HepG2 (cell line): ENCODE results near the gene TXNRD2. TPM values are rescaled to one million over a fixed set of nuclear protein-coding genes. Genes with fewer than 3 reads are reported as not detected.

ENCODE experiments used
- ATAC-seq: fragments of 200-7000 bp; cut with Tn5 transposase; 3 replicates; pipeline ENCODE4 v1.9.1; 2020; ENCODE audit warnings: mild to moderate bottlenecking, moderate library complexity
- BruUV-seq: library from RNA; stranded (reverse); fragments of 400-500 nt; replicated peaks from 2 replicates; lab custom pipeline; 2021; lab: Mats Ljungman, UMichigan
- CTCF ChIA-PET: fragments of 300-600 bp; formaldehyde crosslinking; extraction: SDS; loops from one replicate; lab custom pipeline; 2021; ENCODE audit warnings: low total read pairs, inconsistent platforms, low intra/inter-chr PET ratio; lab: Yijun Ruan, JAX
- POLR2A ChIA-PET: fragments of 350-600 bp; sonication (Branson Sonifier 250); formaldehyde crosslinking; loops from one replicate; lab custom pipeline; 2020; ENCODE audit warnings: antibody characterized with exemption, inconsistent platforms; lab: Yijun Ruan, JAX
- DNase-seq: peaks from one replicate; pipeline ENCODE4 v3.0.0-alpha.2; 2015; ENCODE audit warnings: low spot score
- FAIRE-seq: peaks from 3 replicates; lab custom pipeline; 2011; peaks lifted over from hg19 to GRCh38; lab: Jason Lieb, UNC
- H2AFZ ChIP-seq: one replicate; pipeline ENCODE4 v1.6.1; 2011; ENCODE audit warnings: low read length, inconsistent platforms
- H3K27ac ChIP-seq: fragments of 300-600 bp; 3 replicates; pipeline ENCODE4 v1.8.0; 2011; ENCODE audit warnings: mixed run types, mild to moderate bottlenecking, mixed read lengths, low read length, inconsistent platforms; ENCODE audit not compliant: insufficient read depth; ENCODE audit errors: extremely low read length
- H3K27me3 ChIP-seq, 2 experiments: fragments of 200-600 bp in 1 of 2; 2 replicates in 1 of 2; 3 replicates in 1 of 2; pipeline versions ENCODE4 v1.6.0 to v1.8.0; 2011; ENCODE audit warnings: low read length in 2 of 2, mild to moderate bottlenecking in 2 of 2, moderate library complexity in 2 of 2, inconsistent platforms in 1 of 2; ENCODE audit not compliant: insufficient read depth in 2 of 2, control insufficient read depth in 1 of 2
- H3K36me3 ChIP-seq, 2 experiments: fragments of 200-600 bp in 1 of 2; replicated peaks in 1 of 2; 2 replicates in 1 of 2; 3 replicates in 1 of 2; pipeline versions ENCODE4 v1.5.1 to v1.8.0; 2011; ENCODE audit warnings: low read length in 2 of 2, inconsistent platforms in 1 of 2; ENCODE audit not compliant: insufficient read depth in 2 of 2, control insufficient read depth in 1 of 2
- H3K4me1 ChIP-seq: 2 replicates; pipeline ENCODE4 v1.5.1; 2012; ENCODE audit warnings: low read length, inconsistent platforms; ENCODE audit not compliant: insufficient read depth
- H3K4me2 ChIP-seq: 2 replicates; pipeline ENCODE4 v1.6.0; 2011; ENCODE audit warnings: low read depth, low read length, inconsistent platforms
- H3K4me3 ChIP-seq, 3 experiments: fragments of 200-600 bp in 1 of 3; sonication (generic), shearing (Covaris generic) in 1 of 3; replicated peaks in 1 of 3; 2 replicates each; pipeline ENCODE4 v1.5.1; 2011 to 2016; ENCODE audit warnings: low read length in 3 of 3, inconsistent platforms in 2 of 3, low read depth in 2 of 3, mild to moderate bottlenecking in 2 of 3, control low read depth in 1 of 3, mixed read lengths in 1 of 3; ENCODE audit not compliant: insufficient read depth in 1 of 3
- H3K79me2 ChIP-seq: one replicate; pipeline ENCODE4 v1.6.1; 2011; ENCODE audit warnings: low read length, inconsistent platforms; ENCODE audit not compliant: insufficient read depth
- H3K9ac ChIP-seq: 2 replicates; pipeline ENCODE4 v1.6.0; 2011; ENCODE audit warnings: mild to moderate bottlenecking, low read depth, low read length, inconsistent platforms; ENCODE audit not compliant: insufficient read depth
- H3K9me3 ChIP-seq: 2 replicates; pipeline ENCODE4 v1.5.1; 2012; ENCODE audit warnings: mild to moderate bottlenecking, low read length
- H4K20me1 ChIP-seq: 2 replicates; pipeline ENCODE4 v1.6.0; 2011; ENCODE audit warnings: inconsistent platforms, mild to moderate bottlenecking, low read length, moderate library complexity; ENCODE audit not compliant: insufficient read depth
- ARHGAP35 ChIP-seq: sonication (generic); formaldehyde crosslinking; IDR thresholded peaks from 2 replicates; pipeline ENCODE4 v1.9.0; 2022; ENCODE audit warnings: mild to moderate bottlenecking, inconsistent platforms, moderate library complexity, missing genetic modification reagents, borderline replicate concordance
- CHD4 ChIP-seq: fragments of 200-600 bp; sonication (generic); IDR thresholded peaks from 2 replicates; pipeline ENCODE4 v1.7.0; 2017; ENCODE audit warnings: mild to moderate bottlenecking, low read length, borderline replicate concordance
- E2F2 ChIP-seq: sonication (generic); formaldehyde crosslinking; IDR thresholded peaks from 2 replicates; pipeline ENCODE4 v1.4.0; 2020; ENCODE audit warnings: missing genetic modification reagents, borderline replicate concordance
- JUNB ChIP-seq: sonication (generic); formaldehyde crosslinking; IDR thresholded peaks from 2 replicates; pipeline ENCODE4 v1.8.0; 2022; ENCODE audit warnings: missing genetic modification reagents, mild to moderate bottlenecking, borderline replicate concordance
- NCOA2 ChIP-seq: sonication (generic); formaldehyde crosslinking; IDR thresholded peaks from 2 replicates; pipeline ENCODE4 v1.8.0; 2022; ENCODE audit warnings: inconsistent platforms
- NONO ChIP-seq, 2 experiments: fragments of 450-650 bp in 1 of 2; sonication (generic) in 1 of 2; formaldehyde crosslinking in 1 of 2; IDR thresholded peaks in 1 of 2; conservative IDR thresholded peaks in 1 of 2; 2 replicates each; pipeline versions ENCODE4 v1.6.1 to v1.8.0; 2017 to 2022; ENCODE audit warnings: mild to moderate bottlenecking in 1 of 2, missing genetic modification reagents in 1 of 2, moderate library complexity in 1 of 2
- PHB2 ChIP-seq: fragments of 450-650 bp; IDR thresholded peaks from 2 replicates; pipeline ENCODE4 v1.6.1; 2018; ENCODE audit not compliant: partially characterized antibody
- SAP130 ChIP-seq: IDR thresholded peaks from 2 replicates; pipeline ENCODE4 v1.6.1; 2016; ENCODE audit warnings: low read depth
- SETDB1 ChIP-seq: sonication (generic); formaldehyde crosslinking; IDR thresholded peaks from 2 replicates; pipeline ENCODE4 v1.5.1; 2020; ENCODE audit warnings: missing genetic modification reagents, mild to moderate bottlenecking, borderline replicate concordance
- SIN3B ChIP-seq: fragments of 150-350 bp; IDR thresholded peaks from 2 replicates; pipeline ENCODE4 v1.6.1; 2014; ENCODE audit warnings: low read length
- SMC3 ChIP-seq: IDR thresholded peaks from 2 replicates; pipeline ENCODE4 v1.6.1; 2011; ENCODE audit warnings: low read length, improper control_type of control experiment
- STAT5B ChIP-seq: sonication (generic); formaldehyde crosslinking; IDR thresholded peaks from 2 replicates; pipeline ENCODE4 v1.4.0; 2020; ENCODE audit warnings: missing genetic modification reagents
- TSC22D2 ChIP-seq: sonication (generic); formaldehyde crosslinking; IDR thresholded peaks from 2 replicates; pipeline ENCODE4 v1.5.1; 2020; ENCODE audit warnings: missing genetic modification reagents, mild to moderate bottlenecking, borderline replicate concordance
- ZNF546 ChIP-seq: sonication (generic); formaldehyde crosslinking; conservative IDR thresholded peaks from 2 replicates; pipeline ENCODE4 v1.8.1; 2023; ENCODE audit warnings: mild to moderate bottlenecking, missing genetic modification reagents
- ZNF775 ChIP-seq: sonication (generic); formaldehyde crosslinking; IDR thresholded peaks from 2 replicates; pipeline ENCODE4 v1.4.0; 2020; ENCODE audit warnings: missing genetic modification reagents, mild to moderate bottlenecking, moderate library complexity, borderline replicate concordance
- ZNF839 ChIP-seq: sonication (generic); formaldehyde crosslinking; IDR thresholded peaks from 2 replicates; pipeline ENCODE4 v1.4.0; 2020; ENCODE audit warnings: missing genetic modification reagents, mild to moderate bottlenecking, borderline replicate concordance
- ZNF891 ChIP-seq: sonication (generic); formaldehyde crosslinking; IDR thresholded peaks from 2 replicates; pipeline ENCODE4 v1.5.0; 2020; ENCODE audit warnings: mild to moderate bottlenecking, missing genetic modification reagents
- WGBS: methylation state at CpG from one replicate; pipeline ENCODE4 v1.1.6; 2017; ENCODE audit warnings: low lambda C conversion rate; 5-methylcytosine and 5-hydroxymethylcytosine counted together
- in situ Hi-C: cut with HindIII; loops from 2 replicates; pipeline ENCODE4 v1.10.0; 2017; ENCODE audit warnings: low pct_unique_long_range_greater_than_20kb; ENCODE audit not compliant: extremely low pct_ligation_motif_present
- intact Hi-C: fragments of 100-400 bp; cut with micrococcal nuclease; formaldehyde crosslinking; loops from one replicate; pipeline ENCODE4 v1.10.0; 2022; ENCODE audit not compliant: unreplicated experiment
- polyA plus RNA-seq, 8 experiments: library from polyadenylated mRNA; depleted of rRNA in 3 of 8; stranded (reverse) in 7 of 8; unstranded in 1 of 8; fragments of >200 nt; fragmentation: Illumina TruSeq in 4 of 8; extraction: Trizol in 4 of 8; gene quantifications; 2 replicates each; pipeline versions ENCODE4 v1.2.1 to v1.2.3, GENCODE V29; 2011 to 2016; ENCODE audit warnings: low read depth in 4 of 8, missing spikeins in 1 of 8, mixed read lengths in 1 of 8; ENCODE audit not compliant: insufficient read depth in 1 of 8
- total RNA-seq, 5 experiments: library from RNA; depleted of rRNA; stranded (reverse); fragments of >200 nt; fragmentation: Illumina TruSeq; extraction: Trizol; gene quantifications; 2 replicates each; pipeline ENCODE4 v1.2.3, GENCODE V29; 2016; ENCODE audit warnings: low read depth in 1 of 5
- TF ChIP-seq, protein P1 (sequence below): sonication (generic); formaldehyde crosslinking; IDR thresholded peaks from 2 replicates; pipeline ENCODE4 v1.4.0; 2020; ENCODE audit warnings: missing genetic modification reagents

The TXNRD2 gene
- total and polyA plus RNA-seq, 2 of the 13 experiments (the other 11 are each of a cell fraction or from before 2014, with no cell fraction given): 17.5 to 18.6 TPM

DNA sequence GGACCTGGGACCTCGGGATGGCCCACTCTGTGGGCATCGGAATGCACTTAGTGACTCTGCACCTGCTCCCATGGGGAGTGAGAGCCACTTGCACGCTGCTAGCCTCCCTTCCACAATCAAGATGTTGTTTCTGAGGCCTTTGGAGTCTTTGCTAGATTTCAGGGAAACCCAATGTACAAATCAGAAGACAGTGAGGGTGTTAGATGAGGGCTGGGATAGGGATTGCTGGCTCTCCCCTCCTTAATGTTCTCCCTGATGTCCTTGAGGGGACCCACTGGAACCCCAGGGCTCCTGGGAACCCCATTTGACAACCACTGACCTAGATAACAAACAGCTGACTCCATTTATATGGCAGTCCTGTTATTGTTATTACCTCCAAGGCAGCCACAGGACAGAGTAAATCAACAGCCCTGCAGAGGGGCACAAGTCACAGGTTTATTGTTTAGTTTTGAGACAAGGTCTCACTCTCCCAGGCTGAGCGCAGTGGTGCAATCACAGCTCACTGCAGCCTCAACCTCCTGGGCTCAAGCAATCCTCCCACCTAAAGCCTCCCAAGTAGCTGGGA lies 31.4 kb downstream of the TXNRD2 start (continued):
- TF ChIP-seq E2F2 (CRISPR knock-in tag): no peak
- no peak for TF ChIP-seq ZNF775 (CRISPR knock-in tag)
- no peak for TF ChIP-seq ARHGAP35 (CRISPR knock-in tag)

DNA sequence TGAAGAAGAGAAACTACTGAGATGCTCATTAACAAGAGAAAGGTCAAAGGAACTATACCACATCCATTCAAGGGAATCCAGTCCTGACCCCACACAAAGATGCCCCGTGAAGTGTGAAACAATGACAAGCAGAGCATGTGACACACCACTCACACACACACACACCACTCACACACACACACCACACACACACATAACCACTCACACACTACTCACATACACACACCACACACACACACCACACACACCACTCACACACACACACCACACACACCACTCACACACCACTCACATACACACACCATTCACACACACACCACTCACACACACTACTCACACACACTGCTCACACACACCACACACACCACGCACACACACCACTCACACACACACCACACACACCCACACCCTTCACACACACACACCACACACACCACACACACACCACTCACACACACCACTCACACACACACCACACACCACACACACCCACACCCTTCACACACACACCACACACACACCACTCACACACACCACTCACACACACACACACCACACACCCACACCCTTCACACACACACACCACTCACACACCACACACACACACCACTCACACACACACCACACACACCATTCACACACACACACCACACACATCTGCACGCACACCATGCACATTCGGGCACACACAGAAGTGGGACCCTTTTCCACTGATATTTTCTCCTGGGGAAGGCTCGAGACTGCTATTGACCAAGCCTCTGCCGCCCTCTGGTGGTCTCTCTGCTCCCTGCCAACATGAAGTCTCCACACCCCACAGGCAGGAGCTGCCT lies 32.1 kb downstream of the TXNRD2 start:
- intact Hi-C loops (loop anchor here (1.0 to 2.0 kb wide), 3 partner anchors 28 to 179 kb away; no protein-coding TSS in a partner anchor), in situ Hi-C loops (loop anchor here (10.0 kb wide), 1 partner anchor 155 kb away; no protein-coding TSS in a partner anchor)
- H4K20me1 ChIP-seq: no peaks in the 10 kb centered on the region; the same call in 1 of the 2 replicates
- H3K9ac ChIP-seq: no peak overlapping the region
- H3K4me1 ChIP-seq: peaks cover 10% of the 10 kb centered on the region
- H3K79me2 ChIP-seq: no peaks in the 10 kb centered on the region
- no peak overlapping the region for H3K4me2 ChIP-seq
- ChIA-PET CTCF (interaction anchor here (1.0 to 3.4 kb wide), 6 partner anchors 38 to 230 kb away, joined by 4 to 39 read pairs (median 6); no protein-coding TSS in a partner anchor), POLR2A (interaction anchor here (0.7 to 2.0 kb wide), 2 partner anchors 54 to 180 kb away, joined by 3 to 8 read pairs; no protein-coding TSS in a partner anchor)
- no peak overlapping the region for H3K27ac ChIP-seq
- H2AFZ ChIP-seq: no peak overlapping the region
- no peak overlapping the region for H3K4me3 ChIP-seq
- ATAC-seq: peak; percentile 96
- peaks cover 9 to 36% of the 10 kb centered on the region in 2 experiments; a peak in 4 of 5 replicates for H3K36me3 ChIP-seq
- WGBS: 42% methylated on average over 6 of the region's 6 CpGs
- H3K9me3 ChIP-seq: 0 out of 2 replicates have a peak, but pooled peaks cover 4% of the 10 kb centered on the region
- peak; percentile 90 for FAIRE-seq
- no TSS peak for BruUV-seq
- DNase-seq: peak; percentile 64
- H3K27me3 ChIP-seq: no peaks in the 10 kb centered on the region
- TF ChIP-seq CHD4: 0 out of 2 replicates have a peak, but pooled peaks have one; percentile 36
- TF ChIP-seq, protein P1, sequence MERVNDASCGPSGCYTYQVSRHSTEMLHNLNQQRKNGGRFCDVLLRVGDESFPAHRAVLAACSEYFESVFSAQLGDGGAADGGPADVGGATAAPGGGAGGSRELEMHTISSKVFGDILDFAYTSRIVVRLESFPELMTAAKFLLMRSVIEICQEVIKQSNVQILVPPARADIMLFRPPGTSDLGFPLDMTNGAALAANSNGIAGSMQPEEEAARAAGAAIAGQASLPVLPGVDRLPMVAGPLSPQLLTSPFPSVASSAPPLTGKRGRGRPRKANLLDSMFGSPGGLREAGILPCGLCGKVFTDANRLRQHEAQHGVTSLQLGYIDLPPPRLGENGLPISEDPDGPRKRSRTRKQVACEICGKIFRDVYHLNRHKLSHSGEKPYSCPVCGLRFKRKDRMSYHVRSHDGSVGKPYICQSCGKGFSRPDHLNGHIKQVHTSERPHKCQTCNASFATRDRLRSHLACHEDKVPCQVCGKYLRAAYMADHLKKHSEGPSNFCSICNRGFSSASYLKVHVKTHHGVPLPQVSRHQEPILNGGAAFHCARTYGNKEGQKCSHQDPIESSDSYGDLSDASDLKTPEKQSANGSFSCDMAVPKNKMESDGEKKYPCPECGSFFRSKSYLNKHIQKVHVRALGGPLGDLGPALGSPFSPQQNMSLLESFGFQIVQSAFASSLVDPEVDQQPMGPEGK (CRISPR knock-in tag): peak; percentile 26; the same call in 1 of the 2 replicates
- no peak for TF ChIP-seq PHB2
- no peak for TF ChIP-seq SETDB1 (CRISPR knock-in tag)
- no peak for TF ChIP-seq NCOA2 (CRISPR knock-in tag)
- TF ChIP-seq SIN3B: peak; percentile 41; the same call in 1 of the 2 replicates
- no peak for TF ChIP-seq NONO (IDR thresholded peaks at IDR 0.05)
- peak; percentile 60 for TF ChIP-seq NONO (CRISPR knock-in tag; conservative IDR thresholded peaks at IDR 0.05)
- 0 out of 2 replicates have a peak, but pooled peaks have one; percentile 33 for TF ChIP-seq JUNB
- peak; percentile 18; the same call in 1 of the 2 replicates for TF ChIP-seq SAP130 (CRISPR knock-in tag)
- no peak for TF ChIP-seq TSC22D2 (CRISPR knock-in tag)
- TF ChIP-seq ZNF891 (CRISPR knock-in tag): peak; percentile 79; the same call in 1 of the 2 replicates
- TF ChIP-seq ZNF546 (CRISPR knock-in tag): no peak
- peak; percentile 90; the same call in 1 of the 2 replicates for TF ChIP-seq ZNF839 (CRISPR knock-in tag)
- TF ChIP-seq SMC3: peak; percentile 98
- TF ChIP-seq STAT5B (CRISPR knock-in tag): no peak
